OCI-LY7 (cell line): ENCODE measurements around the gene ULK1. TPM values are rescaled to one million over a fixed set of nuclear protein-coding genes. Genes with fewer than 3 reads are reported as not detected.
A peak's percentile ranks its signal among the peaks of the same experiment; 100 is the strongest.

Source experiments
- BruUV-seq: library from RNA; stranded (reverse); fragments of 400-500 nt; replicated peaks from 2 replicates; lab custom pipeline; 2021; lab: Mats Ljungman, UMichigan
- CTCF ChIA-PET: fragments of 300-600 bp; sonication (Branson Sonifier 250); formaldehyde crosslinking; loops from one replicate; lab custom pipeline; 2022; ENCODE audit warnings: antibody characterized with exemption; ENCODE audit not compliant: unreplicated experiment; lab: Charles Lee
- POLR2A ChIA-PET: fragments of 300-600 bp; sonication (Branson Sonifier 250); formaldehyde crosslinking; loops from one replicate; lab custom pipeline; 2022; ENCODE audit warnings: antibody characterized with exemption; lab: Charles Lee
- DNase-seq: peaks from one replicate; pipeline ENCODE4 v3.0.0-alpha.2; 2015; ENCODE audit warnings: low spot score
- H2AFZ ChIP-seq: fragments of 200-600 bp; sonication (generic), shearing (Covaris generic); 2 replicates; pipeline ENCODE4 v1.6.1; 2014; ENCODE audit warnings: mild to moderate bottlenecking, antibody characterized with exemption, low read length, moderate library complexity
- H3K27ac ChIP-seq: fragments of 200-600 bp; sonication (generic); 2 replicates; pipeline ENCODE4 v1.5.1; 2014; ENCODE audit warnings: mixed run types, low read depth, mild to moderate bottlenecking, moderate library complexity, low read length, inconsistent platforms; ENCODE audit not compliant: poor library complexity, severe bottlenecking
- H3K36me3 ChIP-seq: fragments of 200-600 bp; sonication (generic); 2 replicates; pipeline ENCODE4 v1.6.1; 2014; ENCODE audit warnings: mild to moderate bottlenecking, antibody characterized with exemption, low read length, moderate library complexity, mixed read lengths; ENCODE audit not compliant: insufficient read depth
- H3K4me1 ChIP-seq: fragments of 200-600 bp; sonication (generic); 2 replicates; pipeline ENCODE4 v1.5.1; 2014; ENCODE audit warnings: mild to moderate bottlenecking, low read length; ENCODE audit not compliant: insufficient read depth, poor library complexity, severe bottlenecking
- H3K4me2 ChIP-seq: fragments of 200-600 bp; sonication (generic); 2 replicates; pipeline ENCODE4 v1.6.1; 2014; ENCODE audit warnings: mild to moderate bottlenecking, low read length
- H3K4me3 ChIP-seq: fragments of 200-600 bp; sonication (generic); 2 replicates; pipeline ENCODE4 v1.5.1; 2014; ENCODE audit warnings: mild to moderate bottlenecking, low read depth, low read length; ENCODE audit not compliant: poor library complexity, severe bottlenecking
- H3K79me2 ChIP-seq: fragments of 200-600 bp; sonication (generic); 2 replicates; pipeline ENCODE4 v1.6.1; 2016; ENCODE audit warnings: low read depth, mild to moderate bottlenecking, low read length, moderate library complexity, mixed read lengths; ENCODE audit not compliant: insufficient read depth
- H3K9me2 ChIP-seq: fragments of 200-600 bp; sonication (generic); 2 replicates; pipeline ENCODE4 v1.6.1; 2016; ENCODE audit warnings: mild to moderate bottlenecking, low read length, mixed read lengths; ENCODE audit not compliant: insufficient read depth
- H3K9me3 ChIP-seq: fragments of 200-600 bp; sonication (generic); 2 replicates; pipeline ENCODE4 v1.6.1; 2014; ENCODE audit warnings: mild to moderate bottlenecking, mixed run types, low read length, mixed read lengths
- H4K20me1 ChIP-seq: fragments of 200-600 bp; sonication (generic); 2 replicates; pipeline ENCODE4 v1.6.1; 2014; ENCODE audit warnings: mild to moderate bottlenecking, antibody characterized with exemption, low read length, moderate library complexity, mixed read lengths; ENCODE audit not compliant: insufficient read depth
- CTCF ChIP-seq: fragments of 200-600 bp; sonication (generic); conservative IDR thresholded peaks from 2 replicates; pipeline ENCODE4 v1.5.1; 2014; ENCODE audit warnings: mild to moderate bottlenecking, antibody characterized with exemption, low read length, moderate library complexity, mixed read lengths
- EZH2phosphoT487 ChIP-seq: fragments of 200-600 bp; sonication (generic); IDR thresholded peaks from 2 replicates; pipeline ENCODE4 v1.6.1; 2018; ENCODE audit warnings: low read depth, borderline replicate concordance, mild to moderate bottlenecking, mixed run types, antibody characterized with exemption, low read length, moderate library complexity, mixed read lengths
- intact Hi-C: fragments of 100-400 bp; cut with micrococcal nuclease; formaldehyde crosslinking; loops from one replicate; pipeline ENCODE4 v1.10.0; 2022; ENCODE audit not compliant: unreplicated experiment
- total RNA-seq, 2 experiments: library from RNA; depleted of rRNA in 1 of 2; stranded (reverse); fragments of >200 nt in 1 of 2; shearing (Covaris generic) in 1 of 2; gene quantifications; 2 replicates each; pipeline ENCODE4 v1.2.3, GENCODE V29; 2014 to 2022

The ULK1 gene
- total RNA-seq, 2 experiments from 2014 or later, result 4.3 to 15.5 TPM

GRCh38 chr12:131922772-131923171, 28.4 kb downstream of the ULK1 start:
- peak overlapping the region; percentile 61 for H3K4me2 ChIP-seq
- H4K20me1 ChIP-seq, result no peaks in the 10 kb centered on the region; the same call in 1 of the 2 replicates
- peaks cover 25% of the 10 kb centered on the region for H3K4me1 ChIP-seq
- H3K9me2 ChIP-seq, result no peaks in the 10 kb centered on the region
- TF ChIP-seq CTCF (no peak), EZH2phosphoT487 (no peak)
- POLR2A ChIA-PET, result no interaction called here
- H2AFZ ChIP-seq, result no peak overlapping the region
- no peaks in the 10 kb centered on the region for H3K79me2 ChIP-seq
- CTCF ChIA-PET, result no interaction called here
- H3K36me3 ChIP-seq, result no peaks in the 10 kb centered on the region
- intact Hi-C loops, result loop anchor here (10.0 kb wide), 1 partner anchor 142 kb away; no protein-coding TSS in a partner anchor
- no peak overlapping the region for H3K27ac ChIP-seq
- DNase-seq, result no peak
- no TSS peak for BruUV-seq
- H3K9me3 ChIP-seq, result no peaks in the 10 kb centered on the region
- peak overlapping the region; percentile 9 for H3K4me3 ChIP-seq

DNA sequence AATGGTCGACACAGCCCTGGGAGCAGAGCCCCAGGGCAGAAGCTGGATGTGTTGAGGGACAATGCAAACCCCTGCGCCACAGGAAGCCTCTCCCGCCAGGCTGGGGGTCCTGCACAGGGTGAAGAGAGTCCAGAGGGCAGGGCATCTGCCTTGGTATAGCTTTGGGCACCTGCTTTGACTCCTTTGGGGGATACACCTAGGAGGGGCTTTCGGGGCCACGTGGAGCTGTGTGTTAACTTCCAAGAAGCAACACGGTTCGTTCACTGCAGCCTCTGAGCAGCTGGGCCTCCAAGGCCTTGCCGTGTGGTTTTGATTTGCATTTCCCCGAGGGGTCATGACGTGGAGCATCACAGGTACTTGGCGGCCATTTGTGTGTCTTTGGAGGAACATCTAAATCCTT, 28.8 kb downstream of the ULK1 start:
- Histone ChIP-seq H3K36me3 (no peaks in the 10 kb centered on the region), H3K4me3 (peak overlapping the region; percentile 9), H2AFZ (no peak overlapping the region), H3K9me2 (no peaks in the 10 kb centered on the region), H3K27ac (no peak overlapping the region), H3K79me2 (no peaks in the 10 kb centered on the region), H4K20me1 (no peaks in the 10 kb centered on the region; the same call in 1 of the 2 replicates), H3K4me1 (peaks cover 25% of the 10 kb centered on the region), H3K9me3 (no peaks in the 10 kb centered on the region), H3K4me2 (peak overlapping the region; percentile 61)
- DNase-seq, result peak; percentile 78
- ChIA-PET CTCF (no interaction called here), POLR2A (no interaction called here)
- no peak for TF ChIP-seq EZH2phosphoT487
- TF ChIP-seq CTCF, result no peak
- no TSS peak for BruUV-seq
- intact Hi-C loops, result loop anchor here (10.0 kb wide), 1 partner anchor 142 kb away; no protein-coding TSS in a partner anchor
